Suprapubic skin (tissue), 4 donors: ENCODE measurements around the gene IGSF9. TPM values are rescaled to one million over a fixed set of nuclear protein-coding genes. Genes with fewer than 3 reads are reported as not detected.

Experiments used
- DNase-seq, 2 donors: peaks; one replicate each; pipeline ENCODE4 v3.0.0-alpha.2; 2019; ENCODE audit warnings: low spot score in 2 of 2
- H3K27ac ChIP-seq: fragments of 200-600 bp; sonication (generic); one replicate; pipeline ENCODE4 v1.5.1; 2019
- H3K27me3 ChIP-seq: fragments of 200-600 bp; sonication (generic); one replicate; pipeline ENCODE4 v1.5.1; 2019
- H3K36me3 ChIP-seq: fragments of 200-600 bp; sonication (generic); one replicate; pipeline ENCODE4 v1.5.1; 2019
- H3K4me1 ChIP-seq: fragments of 200-600 bp; sonication (generic); one replicate; pipeline ENCODE4 v1.5.1; 2019
- H3K4me3 ChIP-seq: fragments of 200-600 bp; sonication (generic); one replicate; pipeline ENCODE4 v1.5.1; 2019; ENCODE audit warnings: mild to moderate bottlenecking
- H3K9me3 ChIP-seq: fragments of 200-600 bp; sonication (generic); one replicate; pipeline ENCODE4 v1.5.1; 2019
- EP300 ChIP-seq: sonication (generic); formaldehyde crosslinking; IDR thresholded peaks from one replicate; pipeline ENCODE4 v1.6.1; 2017; ENCODE audit warnings: antibody characterized with exemption
- POLR2A ChIP-seq, 2 donors: fragments of 450-650 bp; IDR thresholded peaks; one replicate each; pipeline ENCODE4 v1.6.1; 2017; ENCODE audit warnings: antibody characterized with exemption in 2 of 2, mild to moderate bottlenecking in 2 of 2, moderate library complexity in 2 of 2
- POLR2AphosphoS5 ChIP-seq, 3 donors: sonication (generic); formaldehyde crosslinking; IDR thresholded peaks; one replicate each; pipeline ENCODE4 v1.6.1; 2017; ENCODE audit warnings: antibody characterized with exemption in 3 of 3
- WGBS: methylation state at CpG from one replicate; pipeline ENCODE4 v1.1.5; 2018; 5-methylcytosine and 5-hydroxymethylcytosine counted together
- total RNA-seq, 4 donors: library from RNA; depleted of rRNA; stranded (reverse); fragments of >200 nt; gene quantifications; one replicate each; pipeline ENCODE4 v1.1.0, GENCODE V29; 2016
- TF ChIP-seq, protein P1 (sequence below), 2 donors: fragments of 200-600 bp in 1 of 2; fragments of 450-650 bp in 1 of 2; sonication (generic) in 1 of 2; IDR thresholded peaks; one replicate each; pipeline ENCODE4 v1.5.1; 2016 to 2019; ENCODE audit warnings: antibody characterized with exemption in 2 of 2, mild to moderate bottlenecking in 1 of 2, moderate library complexity in 1 of 2

IGSF9 gene
- total RNA-seq, 4 donors from 2014 or later, result 26.1 to 44.1 (median 28.4) TPM

GRCh38 chr1:159958719-159959380 lies 13.4 kb upstream of the IGSF9 start:
- peak in 1 of 2 donors; percentile 7 for DNase-seq
- WGBS, result 63% methylated on average over 3 of the region's 3 CpGs
- no peak overlapping the region for H3K4me3 ChIP-seq
- H3K36me3 ChIP-seq, result no peaks in the 10 kb centered on the region
- H3K4me1 ChIP-seq, result peaks cover 39% of the 10 kb centered on the region
- TF ChIP-seq, protein P1, sequence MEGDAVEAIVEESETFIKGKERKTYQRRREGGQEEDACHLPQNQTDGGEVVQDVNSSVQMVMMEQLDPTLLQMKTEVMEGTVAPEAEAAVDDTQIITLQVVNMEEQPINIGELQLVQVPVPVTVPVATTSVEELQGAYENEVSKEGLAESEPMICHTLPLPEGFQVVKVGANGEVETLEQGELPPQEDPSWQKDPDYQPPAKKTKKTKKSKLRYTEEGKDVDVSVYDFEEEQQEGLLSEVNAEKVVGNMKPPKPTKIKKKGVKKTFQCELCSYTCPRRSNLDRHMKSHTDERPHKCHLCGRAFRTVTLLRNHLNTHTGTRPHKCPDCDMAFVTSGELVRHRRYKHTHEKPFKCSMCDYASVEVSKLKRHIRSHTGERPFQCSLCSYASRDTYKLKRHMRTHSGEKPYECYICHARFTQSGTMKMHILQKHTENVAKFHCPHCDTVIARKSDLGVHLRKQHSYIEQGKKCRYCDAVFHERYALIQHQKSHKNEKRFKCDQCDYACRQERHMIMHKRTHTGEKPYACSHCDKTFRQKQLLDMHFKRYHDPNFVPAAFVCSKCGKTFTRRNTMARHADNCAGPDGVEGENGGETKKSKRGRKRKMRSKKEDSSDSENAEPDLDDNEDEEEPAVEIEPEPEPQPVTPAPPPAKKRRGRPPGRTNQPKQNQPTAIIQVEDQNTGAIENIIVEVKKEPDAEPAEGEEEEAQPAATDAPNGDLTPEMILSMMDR (IDR thresholded peaks at IDR 0.05), result no peak
- H3K9me3 ChIP-seq, result no peaks in the 10 kb centered on the region
- H3K27me3 ChIP-seq, result no peaks in the 10 kb centered on the region
- peak overlapping the region; percentile 43 for H3K27ac ChIP-seq

DNA sequence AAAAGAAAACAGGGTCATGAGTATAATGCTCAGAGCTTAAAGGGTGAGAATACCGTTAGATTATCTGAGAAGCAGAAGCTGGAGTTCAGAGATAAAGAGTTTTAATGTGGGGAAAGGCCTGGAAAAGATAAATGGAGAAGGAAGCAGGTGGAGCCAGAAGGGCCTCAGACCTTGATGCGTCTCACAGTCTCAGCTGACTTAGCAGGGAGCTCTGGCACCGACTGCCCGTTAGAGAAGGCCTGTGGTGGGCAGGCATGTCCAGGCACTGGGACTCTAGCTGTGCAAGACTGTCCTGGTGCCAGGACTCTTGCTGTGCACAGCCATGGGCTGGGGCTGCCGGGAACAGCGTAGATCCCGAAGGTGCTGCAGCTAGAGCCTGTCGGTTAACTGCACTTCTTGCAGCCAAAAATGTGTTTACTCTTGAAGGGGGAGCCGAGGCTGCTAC lies 12.4 kb upstream of the IGSF9 start:
- DNase-seq, result peak in 1 of 2 donors; percentile 43
- 33% methylated on average over 9 of the region's 9 CpGs for WGBS
- no peak overlapping the region for H3K27ac ChIP-seq
- TF ChIP-seq POLR2AphosphoS5 (IDR thresholded peaks at IDR 0.05), result no peak
- TF ChIP-seq, protein P1 (IDR thresholded peaks at IDR 0.05), result no peak
- no peak for TF ChIP-seq EP300
- no peak for TF ChIP-seq POLR2A (IDR thresholded peaks at IDR 0.05)
- no peaks in the 10 kb centered on the region for H3K9me3 ChIP-seq
- H3K36me3 ChIP-seq, result no peaks in the 10 kb centered on the region
- H3K4me3 ChIP-seq, result no peak overlapping the region
- peaks cover 3% of the 10 kb centered on the region for H3K27me3 ChIP-seq
- H3K4me1 ChIP-seq, result peaks cover 34% of the 10 kb centered on the region

- WGBS, result 39% methylated on average over 3 of the region's 3 CpGs
- Histone ChIP-seq H3K27ac (no peak overlapping the region), H3K27me3 (peaks cover 5% of the 10 kb centered on the region), H3K4me3 (no peak overlapping the region), H3K4me1 (peaks cover 12% of the 10 kb centered on the region), H3K36me3 (no peaks in the 10 kb centered on the region), H3K9me3 (no peaks in the 10 kb centered on the region)
- no peak for TF ChIP-seq POLR2A (IDR thresholded peaks at IDR 0.05)
- DNase-seq, result no peak
Observed at GRCh38 chr1:159955456-159955855, 10.0 kb upstream of the IGSF9 start.

DNA sequence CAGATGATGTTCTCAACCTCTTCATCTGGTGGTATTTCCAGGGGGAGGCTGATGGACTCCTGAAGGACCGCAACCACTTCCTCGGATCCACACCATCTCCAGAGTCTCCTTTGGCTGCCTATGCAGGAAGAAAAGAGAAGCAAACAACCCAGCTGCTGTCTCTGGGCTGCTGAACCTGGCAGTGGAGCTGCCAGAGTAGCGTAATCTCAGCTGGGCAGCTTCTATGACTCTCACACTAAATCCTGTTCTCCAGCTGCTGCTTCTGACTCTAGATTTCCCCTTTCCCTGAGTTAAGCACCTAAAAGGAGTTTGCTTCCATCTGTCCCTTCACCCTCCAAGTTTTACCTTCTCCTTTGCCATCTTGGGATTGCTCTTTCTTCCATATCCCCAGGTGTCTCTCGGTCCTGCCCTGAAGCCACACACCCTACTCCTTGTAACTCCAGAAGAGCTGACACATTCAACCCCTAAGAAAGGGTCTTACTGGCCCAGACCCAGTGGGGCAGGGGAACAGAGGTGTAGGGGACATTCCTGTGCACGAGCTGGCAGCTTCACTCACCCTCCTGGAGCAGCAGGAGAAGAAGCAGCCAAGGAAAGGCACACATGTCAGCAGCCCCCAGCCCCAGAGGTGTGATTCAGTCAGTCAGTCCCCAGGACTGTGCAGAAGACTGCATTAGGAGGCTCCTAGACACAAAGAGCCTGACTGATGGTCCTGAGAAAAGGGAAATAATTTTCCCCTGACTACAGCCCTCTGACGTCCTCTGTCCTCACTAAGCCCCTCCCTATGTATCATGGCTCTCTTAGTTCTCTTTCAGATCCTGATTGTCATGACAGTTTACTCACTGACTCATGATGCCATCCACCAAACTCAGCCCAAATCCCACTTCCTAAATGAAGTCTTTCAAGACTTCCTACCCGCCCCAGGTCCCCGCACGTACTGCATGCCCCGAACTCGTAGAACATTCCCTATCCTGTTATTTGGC lies 8.4 kb upstream of the IGSF9 start, which contains the start of gene SLAMF9:
SLAMF9 (minus strand) TSS at position 702 of the 980 bp plus-strand sequence; CDS start at position 602, 100 bp downstream.
- peak in 1 of 2 donors; percentile 63 for DNase-seq
- H3K36me3 ChIP-seq, result no peaks in the 10 kb centered on the region
- H3K4me1 ChIP-seq, result peaks cover 17% of the 10 kb centered on the region
- H3K9me3 ChIP-seq, result no peaks in the 10 kb centered on the region
- WGBS, result 81% methylated on average over 11 of the region's 11 CpGs
- TF ChIP-seq EP300 (no peak), POLR2A (IDR thresholded peaks at IDR 0.05) (no peak), POLR2AphosphoS5 (IDR thresholded peaks at IDR 0.05) (no peak)
- TF ChIP-seq, protein P1 (IDR thresholded peaks at IDR 0.05), result no peak
- no peak within 1 kb of the TSS for H3K27ac ChIP-seq
- peaks cover 5% of the 10 kb centered on the region for H3K27me3 ChIP-seq
- H3K4me3 ChIP-seq, result no peak within 1 kb of the TSS

DNA sequence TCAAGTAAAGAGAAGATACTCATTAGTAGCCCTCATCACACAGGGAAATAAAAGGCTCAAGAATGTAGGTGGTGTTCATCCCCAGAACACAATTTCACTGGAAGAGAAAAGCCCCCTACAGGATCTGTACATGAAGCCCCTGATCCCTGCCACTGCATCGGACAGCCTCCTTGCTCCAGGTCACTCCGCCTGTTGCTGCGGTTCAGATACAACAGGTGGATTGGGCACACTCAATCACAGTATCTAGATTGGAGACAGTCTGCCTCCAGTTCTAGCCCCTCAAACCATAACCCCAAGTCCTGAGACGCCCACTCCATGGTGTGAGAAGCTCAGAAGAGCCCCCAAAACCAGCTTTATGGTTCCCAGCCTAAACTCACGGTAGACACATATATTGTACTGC lies 7.5 kb upstream of the IGSF9 start:
- Histone ChIP-seq H3K27ac (no peak overlapping the region), H3K9me3 (no peaks in the 10 kb centered on the region), H3K4me3 (no peak overlapping the region), H3K27me3 (peaks cover 5% of the 10 kb centered on the region), H3K36me3 (no peaks in the 10 kb centered on the region), H3K4me1 (peaks cover 17% of the 10 kb centered on the region)
- 98% methylated on average over 4 of the region's 5 CpGs for WGBS
- TF ChIP-seq POLR2AphosphoS5 (IDR thresholded peaks at IDR 0.05), result no peak
- no peak for TF ChIP-seq EP300
- TF ChIP-seq, protein P1 (IDR thresholded peaks at IDR 0.05), result no peak
- TF ChIP-seq POLR2A (IDR thresholded peaks at IDR 0.05), result no peak
- DNase-seq, result peak in 1 of 2 donors; percentile 64
